HUES6 (cell line): ENCODE data around the gene NT5C2.
"Not testable (repeated sequence)": the region's sequence is repeated elsewhere in the genome, so short reads cannot be mapped to it uniquely, and the experiment has no call there.

Experiments
- H3K27ac ChIP-seq: 2 replicates; pipeline ENCODE4 v1.7.0; 2013; ENCODE audit warnings: low read depth, mild to moderate bottlenecking, low read length, inconsistent platforms
- H3K27me3 ChIP-seq: 2 replicates; pipeline ENCODE4 v1.6.1; 2013; ENCODE audit warnings: low read length; ENCODE audit not compliant: control insufficient read depth, insufficient read depth
- H3K36me3 ChIP-seq: 2 replicates; pipeline ENCODE4 v1.6.1; 2013; ENCODE audit warnings: low read length; ENCODE audit not compliant: control insufficient read depth, insufficient read depth
- H3K4me1 ChIP-seq: 2 replicates; pipeline ENCODE4 v1.6.1; 2013; ENCODE audit warnings: low read length; ENCODE audit not compliant: control insufficient read depth, insufficient read depth
- H3K4me3 ChIP-seq: 2 replicates; pipeline ENCODE4 v1.5.1; 2013; ENCODE audit warnings: low read depth, low read length
- H3K9ac ChIP-seq: one replicate; pipeline ENCODE4 v1.6.1; 2013; ENCODE audit warnings: mild to moderate bottlenecking, low read length
- H3K9me3 ChIP-seq: 2 replicates; pipeline ENCODE4 v1.6.1; 2013; ENCODE audit warnings: low read depth, low read length; ENCODE audit not compliant: control insufficient read depth, insufficient read depth

Gene NT5C2

DNA sequence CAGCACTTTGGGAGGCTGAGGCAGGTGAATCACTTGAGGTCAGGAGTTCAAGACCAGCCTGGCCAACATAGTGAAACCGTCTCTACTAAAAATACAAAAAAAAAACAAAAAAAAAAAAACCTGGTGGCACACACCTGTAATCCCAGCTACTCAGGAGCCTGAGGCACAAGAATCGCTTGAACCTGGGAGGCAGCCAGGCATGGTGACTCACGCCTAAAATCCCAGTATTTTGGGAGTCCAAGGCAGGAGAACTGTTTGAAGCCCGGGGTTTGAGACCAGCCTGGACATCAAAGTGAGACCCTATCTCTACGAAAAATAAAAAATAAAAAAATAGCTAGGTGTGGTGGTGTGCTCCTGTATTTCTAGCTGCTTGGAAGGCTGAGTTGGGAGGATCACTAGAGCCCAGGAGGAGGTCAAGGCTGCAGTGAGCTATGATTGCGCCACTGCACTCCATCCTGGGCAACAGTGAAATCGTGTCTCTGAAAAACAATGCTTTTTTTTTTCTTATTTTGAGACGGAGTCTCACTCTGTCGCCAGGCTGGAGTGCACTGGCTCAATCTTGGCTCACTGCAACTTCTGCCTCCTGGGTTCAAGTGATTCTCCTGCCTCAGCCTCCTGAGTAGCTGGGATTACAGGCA lies 29.2 kb downstream of the NT5C2 start:
- H3K27ac ChIP-seq, H3K4me3 ChIP-seq, H3K27me3 ChIP-seq, H3K9me3 ChIP-seq, H3K9ac ChIP-seq, H3K4me1 ChIP-seq: not testable (repeated sequence)
- H3K36me3 ChIP-seq: peaks cover 41% of the 10 kb centered on the region

- no peak overlapping the region for H3K4me3 ChIP-seq
- no peaks in the 10 kb centered on the region for H3K9me3 ChIP-seq
- H3K36me3 ChIP-seq: peaks cover 24% of the 10 kb centered on the region
- peaks cover 32% of the 10 kb centered on the region for H3K4me1 ChIP-seq
- no peaks in the 10 kb centered on the region for H3K27me3 ChIP-seq
- H3K9ac ChIP-seq: no peak overlapping the region
- H3K27ac ChIP-seq: no peak overlapping the region
Observed at GRCh38 chr10:103157246-103157645, 35.8 kb downstream of the NT5C2 start.

- no peak overlapping the region for H3K9ac ChIP-seq
- H3K27me3 ChIP-seq: no peaks in the 10 kb centered on the region
- peaks cover 32% of the 10 kb centered on the region for H3K4me1 ChIP-seq
- no peak overlapping the region for H3K27ac ChIP-seq
- H3K4me3 ChIP-seq: no peak overlapping the region
- H3K36me3 ChIP-seq: peaks cover 16% of the 10 kb centered on the region
- H3K9me3 ChIP-seq: no peaks in the 10 kb centered on the region
Observed at GRCh38 chr10:103155471-103156085, 37.5 kb downstream of the NT5C2 start.

- Histone ChIP-seq H3K4me1 (peaks cover 32% of the 10 kb centered on the region), H3K4me3 (no peak overlapping the region), H3K9me3 (no peaks in the 10 kb centered on the region), H3K27ac (no peak overlapping the region), H3K36me3 (peaks cover 16% of the 10 kb centered on the region), H3K9ac (no peak overlapping the region), H3K27me3 (no peaks in the 10 kb centered on the region)
Observed at GRCh38 chr10:103154521-103155299, 38.4 kb downstream of the NT5C2 start.

DNA sequence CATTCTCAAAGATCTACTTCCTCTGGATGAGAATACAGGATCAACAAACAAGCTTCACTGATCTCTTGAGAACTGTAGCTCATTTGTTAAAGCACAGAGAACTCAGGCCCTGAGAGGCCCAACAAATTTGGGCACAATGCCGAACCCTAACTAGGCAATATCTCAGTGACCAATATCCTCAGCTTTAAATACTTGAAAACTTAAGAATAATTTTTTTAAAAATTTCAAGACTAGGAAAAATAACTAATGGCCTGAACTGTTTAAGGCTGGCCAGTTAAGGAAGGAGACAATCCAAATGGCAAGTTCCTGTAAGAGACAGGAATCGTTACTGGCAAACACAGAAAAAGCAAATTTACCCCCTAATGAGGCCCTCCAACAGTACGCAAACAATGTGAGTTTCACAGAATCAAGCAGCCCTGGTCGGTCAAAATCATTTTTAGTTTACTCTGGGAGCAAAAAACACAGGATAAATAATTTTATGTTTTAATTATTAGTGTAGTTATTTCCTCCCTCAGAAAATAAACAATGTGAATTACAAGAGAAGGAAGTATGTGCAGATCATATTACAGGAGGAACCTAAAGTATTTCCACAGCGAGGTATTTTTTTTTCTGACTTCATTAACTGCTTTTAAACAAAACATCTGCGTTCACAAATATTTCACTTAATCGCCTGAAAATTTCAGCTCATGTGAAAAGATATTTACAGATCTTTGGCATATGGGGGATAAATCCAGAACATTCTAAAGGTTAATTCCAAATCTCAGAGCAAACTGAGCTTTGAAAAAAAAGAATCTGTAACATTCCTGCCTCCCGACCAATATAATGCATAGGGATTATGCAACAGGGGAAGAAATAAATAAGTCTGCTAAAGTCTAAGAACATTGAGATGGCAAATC lies 39.5 kb downstream of the NT5C2 start:
- Histone ChIP-seq H3K27ac (peak overlapping the region; percentile 41), H3K9ac (no peak overlapping the region), H3K4me1 (peaks cover 32% of the 10 kb centered on the region), H3K4me3 (no peak overlapping the region), H3K36me3 (peaks cover 13% of the 10 kb centered on the region), H3K9me3 (no peaks in the 10 kb centered on the region), H3K27me3 (no peaks in the 10 kb centered on the region)

GRCh38 chr10:103149991-103150622 lies 43.0 kb downstream of the NT5C2 start:
- Histone ChIP-seq H3K9ac (no peak overlapping the region), H3K36me3 (peaks cover 10% of the 10 kb centered on the region; the same call in 1 of the 2 replicates), H3K27me3 (no peaks in the 10 kb centered on the region), H3K4me1 (peaks cover 36% of the 10 kb centered on the region), H3K27ac (no peak overlapping the region), H3K9me3 (no peaks in the 10 kb centered on the region), H3K4me3 (no peak overlapping the region)

- Histone ChIP-seq H3K27me3 (no peaks in the 10 kb centered on the region), H3K9ac (no peak overlapping the region), H3K27ac (no peak overlapping the region), H3K4me1 (peaks cover 14% of the 10 kb centered on the region), H3K4me3 (no peak overlapping the region), H3K36me3 (peaks cover 6% of the 10 kb centered on the region; the same call in 1 of the 2 replicates), H3K9me3 (no peaks in the 10 kb centered on the region)
Observed at GRCh38 chr10:103147645-103148044, 45.4 kb downstream of the NT5C2 start.

- no peaks in the 10 kb centered on the region for H3K9me3 ChIP-seq
- H3K36me3 ChIP-seq: peaks cover 9% of the 10 kb centered on the region; the same call in 1 of the 2 replicates
- no peak overlapping the region for H3K27ac ChIP-seq
- no peak overlapping the region for H3K4me3 ChIP-seq
- peaks cover 14% of the 10 kb centered on the region for H3K4me1 ChIP-seq
- no peaks in the 10 kb centered on the region for H3K27me3 ChIP-seq
- H3K9ac ChIP-seq: no peak overlapping the region
Observed at GRCh38 chr10:103145860-103146466, 47.1 kb downstream of the NT5C2 start.

DNA sequence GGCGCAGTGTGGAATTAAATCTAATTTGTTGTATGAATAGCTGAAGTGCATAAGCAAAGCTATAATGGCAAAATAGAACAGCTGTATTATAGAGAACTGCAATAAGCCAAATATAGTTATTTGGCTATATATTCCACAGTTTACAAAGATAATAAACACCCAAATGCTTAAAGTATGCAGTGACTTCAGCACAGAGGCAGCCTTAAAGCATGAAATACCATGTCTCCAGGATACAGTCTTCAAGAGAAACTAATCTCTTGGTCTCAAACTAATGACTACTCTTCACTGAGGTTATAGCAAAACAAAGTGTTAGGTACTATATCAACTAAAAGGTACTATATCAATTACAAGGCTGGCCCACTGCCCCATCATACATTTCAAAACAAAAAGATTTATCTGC lies 48.0 kb downstream of the NT5C2 start:
- Histone ChIP-seq H3K9me3 (no peaks in the 10 kb centered on the region), H3K27me3 (no peaks in the 10 kb centered on the region), H3K4me1 (peaks cover 14% of the 10 kb centered on the region), H3K9ac (no peak overlapping the region), H3K4me3 (no peak overlapping the region), H3K36me3 (peaks cover 18% of the 10 kb centered on the region), H3K27ac (no peak overlapping the region)

GRCh38 chr10:103144041-103144440 lies 49.0 kb downstream of the NT5C2 start:
- Histone ChIP-seq H3K4me1 (peaks cover 14% of the 10 kb centered on the region), H3K27ac (no peak overlapping the region), H3K36me3 (peaks cover 20% of the 10 kb centered on the region), H3K27me3 (no peaks in the 10 kb centered on the region), H3K9me3 (no peaks in the 10 kb centered on the region), H3K4me3 (no peak overlapping the region), H3K9ac (no peak overlapping the region)
